Chondrocyte (in vitro differentiated cells): ENCODE measurements around the gene PRDM5. TPM values are rescaled to one million over a fixed set of nuclear protein-coding genes. Genes with fewer than 3 reads are reported as not detected.

Experiments used
- DNase-seq: peaks from one replicate; pipeline ENCODE4 v3.0.0; 2021; ENCODE audit warnings: mixed read lengths, low spot score
- H3K27ac Mint-ChIP-seq: one replicate; pipeline ENCODE4 v1.8.0; 2021; ENCODE audit warnings: mild to moderate bottlenecking, moderate library complexity, mixed read lengths; ENCODE audit not compliant: unreplicated experiment
- H3K27me3 Mint-ChIP-seq: 2 replicates; pipeline ENCODE4 v1.8.0; 2021; ENCODE audit warnings: low read depth, mixed read lengths
- H3K36me3 Mint-ChIP-seq: 2 replicates; pipeline ENCODE4 v1.8.0; 2021; ENCODE audit warnings: low read depth, mixed read lengths
- H3K4me1 Mint-ChIP-seq: 2 replicates; pipeline ENCODE4 v1.8.0; 2021; ENCODE audit warnings: low read depth, mild to moderate bottlenecking, mixed read lengths
- H3K4me3 Mint-ChIP-seq: one replicate; pipeline ENCODE4 v1.8.0; 2021; ENCODE audit warnings: mild to moderate bottlenecking, moderate library complexity, mixed read lengths; ENCODE audit not compliant: unreplicated experiment
- H3K9me3 Mint-ChIP-seq: 2 replicates; pipeline ENCODE4 v1.8.0; 2021; ENCODE audit warnings: low read depth, mixed read lengths
- total RNA-seq: library from RNA; stranded (reverse); gene quantifications from 3 replicates; pipeline ENCODE4 v1.2.1, GENCODE V29; 2021
- TF ChIP-seq, protein P1 (sequence below): fragments of 200-600 bp; sonication (generic); IDR thresholded peaks from 2 replicates; pipeline ENCODE4 v1.5.0; 2021; ENCODE audit warnings: antibody characterized with exemption, mild to moderate bottlenecking, moderate library complexity

The PRDM5 gene
- total RNA-seq, 1 donor from 2014 or later = 9.3 TPM

DNA sequence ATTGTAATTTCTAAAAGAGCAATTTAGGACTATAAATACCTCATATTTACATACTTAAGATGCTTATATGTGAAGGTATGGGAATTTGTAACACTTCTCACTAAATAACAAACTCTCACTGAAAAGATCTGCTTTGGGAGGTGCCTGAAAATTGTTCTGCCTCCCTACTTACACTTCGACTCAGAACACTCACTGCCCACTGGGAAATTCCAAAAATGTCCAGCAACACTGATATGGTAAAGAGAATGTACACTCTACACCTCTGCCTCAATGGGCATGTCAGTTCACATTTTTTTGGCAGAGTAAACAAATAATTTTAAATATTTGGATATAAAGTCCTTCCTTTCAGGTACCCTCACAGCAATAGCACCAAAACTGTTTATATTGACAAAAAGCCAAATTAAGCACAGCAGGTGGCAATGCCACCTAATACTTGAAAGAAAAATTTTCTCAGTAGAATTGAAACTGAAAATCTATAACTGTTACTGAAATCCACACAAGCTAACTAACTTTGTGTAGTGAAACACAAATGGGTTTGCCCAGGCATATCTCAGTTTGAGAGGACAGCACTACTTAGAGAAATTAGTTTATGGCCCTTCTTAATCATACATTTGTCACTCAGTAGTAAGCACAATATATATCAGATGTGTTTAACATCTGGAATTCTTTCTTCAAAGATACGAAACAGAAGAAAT lies 67.1 kb downstream of the PRDM5 start:
- Mint-ChIP-seq H3K27ac (no peak overlapping the region), H3K27me3 (no peaks in the 10 kb centered on the region), H3K4me1 (peaks cover 36% of the 10 kb centered on the region), H3K36me3 (peaks cover 3% of the 10 kb centered on the region), H3K4me3 (no peak overlapping the region), H3K9me3 (peaks cover 4% of the 10 kb centered on the region)
- DNase-seq = no peak
- TF ChIP-seq, protein P1, sequence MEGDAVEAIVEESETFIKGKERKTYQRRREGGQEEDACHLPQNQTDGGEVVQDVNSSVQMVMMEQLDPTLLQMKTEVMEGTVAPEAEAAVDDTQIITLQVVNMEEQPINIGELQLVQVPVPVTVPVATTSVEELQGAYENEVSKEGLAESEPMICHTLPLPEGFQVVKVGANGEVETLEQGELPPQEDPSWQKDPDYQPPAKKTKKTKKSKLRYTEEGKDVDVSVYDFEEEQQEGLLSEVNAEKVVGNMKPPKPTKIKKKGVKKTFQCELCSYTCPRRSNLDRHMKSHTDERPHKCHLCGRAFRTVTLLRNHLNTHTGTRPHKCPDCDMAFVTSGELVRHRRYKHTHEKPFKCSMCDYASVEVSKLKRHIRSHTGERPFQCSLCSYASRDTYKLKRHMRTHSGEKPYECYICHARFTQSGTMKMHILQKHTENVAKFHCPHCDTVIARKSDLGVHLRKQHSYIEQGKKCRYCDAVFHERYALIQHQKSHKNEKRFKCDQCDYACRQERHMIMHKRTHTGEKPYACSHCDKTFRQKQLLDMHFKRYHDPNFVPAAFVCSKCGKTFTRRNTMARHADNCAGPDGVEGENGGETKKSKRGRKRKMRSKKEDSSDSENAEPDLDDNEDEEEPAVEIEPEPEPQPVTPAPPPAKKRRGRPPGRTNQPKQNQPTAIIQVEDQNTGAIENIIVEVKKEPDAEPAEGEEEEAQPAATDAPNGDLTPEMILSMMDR = no peak

DNA sequence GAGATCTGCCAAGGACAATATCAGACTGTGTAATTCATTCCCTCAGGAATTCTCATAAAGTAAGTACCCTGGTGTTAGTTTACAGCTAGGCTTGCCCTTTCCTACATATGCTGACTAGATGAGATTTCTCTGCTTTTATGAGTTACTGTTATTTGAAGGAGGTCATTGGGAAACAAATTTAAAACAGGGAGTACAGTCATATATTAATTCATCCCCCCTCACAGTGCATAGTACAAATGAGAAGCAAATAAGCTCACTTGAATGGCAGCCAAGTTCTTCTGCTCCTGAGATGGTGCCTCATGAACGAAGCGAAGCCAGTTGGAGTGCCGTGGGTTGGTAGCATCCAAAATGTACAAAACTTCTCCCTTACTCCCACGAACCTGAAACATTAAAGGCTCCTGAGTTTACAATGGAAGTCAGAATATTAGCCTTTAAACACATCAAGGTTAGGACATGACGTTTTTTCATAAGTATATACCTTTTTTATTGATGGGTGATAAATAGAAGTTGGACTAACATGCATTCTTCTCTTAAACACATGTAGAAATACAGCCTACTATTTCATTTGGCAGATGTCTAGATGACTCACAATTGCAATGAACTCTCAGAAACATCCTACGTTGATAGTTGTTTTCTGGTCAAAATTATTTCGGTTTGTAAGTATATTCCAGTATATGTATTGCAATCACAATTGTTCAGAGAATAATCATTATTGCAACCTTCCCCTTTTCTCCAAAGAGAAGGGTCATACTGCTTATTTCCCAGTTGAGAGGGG lies 69.2 kb downstream of the PRDM5 start:
- TF ChIP-seq, protein P1 = no peak
- Mint-ChIP-seq H3K9me3 (peaks cover 4% of the 10 kb centered on the region), H3K4me3 (no peak overlapping the region), H3K4me1 (peaks cover 53% of the 10 kb centered on the region), H3K27ac (no peak overlapping the region), H3K36me3 (peaks cover 3% of the 10 kb centered on the region), H3K27me3 (no peaks in the 10 kb centered on the region)
- no peak for DNase-seq

DNA sequence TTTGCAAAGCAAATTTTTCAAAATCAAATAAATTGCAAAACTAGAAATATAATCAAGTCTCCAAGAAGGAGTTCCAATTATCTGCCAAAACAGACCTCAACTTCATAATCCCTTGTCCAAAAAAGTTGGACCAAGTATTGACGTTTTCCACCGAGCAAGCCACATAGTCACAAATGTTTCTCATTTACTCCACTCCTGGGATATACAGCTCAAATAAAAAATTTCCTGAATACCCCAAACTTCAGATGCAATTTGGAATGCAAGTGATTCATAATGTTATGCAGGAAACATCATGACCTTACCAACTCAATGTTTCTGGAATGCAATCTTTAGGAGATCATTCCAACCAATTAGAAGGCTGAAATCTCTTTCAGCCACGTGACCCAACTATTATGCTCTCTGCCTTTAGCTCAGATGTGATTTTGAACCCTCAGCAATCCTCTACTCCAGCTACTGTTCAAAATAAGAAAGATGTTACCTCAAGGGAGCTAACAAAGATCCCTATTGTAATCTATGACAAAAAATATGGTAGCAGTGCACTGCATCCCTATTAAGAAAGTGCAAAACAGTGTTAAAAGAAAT lies 72.4 kb downstream of the PRDM5 start:
- peaks cover 4% of the 10 kb centered on the region for H3K9me3 Mint-ChIP-seq
- no peaks in the 10 kb centered on the region for H3K27me3 Mint-ChIP-seq
- H3K4me1 Mint-ChIP-seq = peaks cover 29% of the 10 kb centered on the region
- TF ChIP-seq, protein P1 = no peak
- no peak for DNase-seq
- H3K36me3 Mint-ChIP-seq = peaks cover 7% of the 10 kb centered on the region
- no peak overlapping the region for H3K4me3 Mint-ChIP-seq
- H3K27ac Mint-ChIP-seq = peak overlapping the region; percentile 34

DNA sequence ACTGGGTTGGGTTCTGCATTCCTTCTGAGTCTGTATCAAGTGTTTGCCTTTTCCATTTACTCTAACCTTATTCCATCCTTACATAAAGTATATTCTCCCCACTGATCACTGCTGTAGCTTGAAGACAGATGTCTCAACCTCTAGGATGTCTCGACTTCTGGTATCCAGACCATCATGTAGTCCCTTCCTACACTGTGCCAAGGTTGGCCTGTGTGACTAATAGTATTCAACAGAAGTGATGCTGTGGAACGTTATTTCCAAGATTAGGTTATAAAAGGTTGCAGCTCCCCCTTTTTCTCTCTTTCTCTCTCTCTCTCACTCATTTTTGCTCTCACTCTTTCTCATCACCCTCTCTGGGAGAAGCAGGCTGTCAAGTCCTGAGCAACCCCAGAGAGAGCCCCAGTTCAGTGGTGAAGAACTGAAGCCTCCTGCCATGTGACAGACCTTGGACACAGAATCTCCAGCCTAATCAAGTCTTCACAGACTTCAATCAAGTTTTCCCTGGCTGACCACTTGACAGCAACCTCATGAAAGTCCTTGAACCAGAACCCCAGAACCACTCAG lies 75.4 kb downstream of the PRDM5 start:
- TF ChIP-seq, protein P1 = no peak
- Mint-ChIP-seq H3K4me1 (peaks cover 25% of the 10 kb centered on the region), H3K36me3 (peaks cover 4% of the 10 kb centered on the region), H3K4me3 (no peak overlapping the region), H3K27me3 (no peaks in the 10 kb centered on the region), H3K9me3 (peaks cover 4% of the 10 kb centered on the region), H3K27ac (no peak overlapping the region)
- DNase-seq = no peak

DNA sequence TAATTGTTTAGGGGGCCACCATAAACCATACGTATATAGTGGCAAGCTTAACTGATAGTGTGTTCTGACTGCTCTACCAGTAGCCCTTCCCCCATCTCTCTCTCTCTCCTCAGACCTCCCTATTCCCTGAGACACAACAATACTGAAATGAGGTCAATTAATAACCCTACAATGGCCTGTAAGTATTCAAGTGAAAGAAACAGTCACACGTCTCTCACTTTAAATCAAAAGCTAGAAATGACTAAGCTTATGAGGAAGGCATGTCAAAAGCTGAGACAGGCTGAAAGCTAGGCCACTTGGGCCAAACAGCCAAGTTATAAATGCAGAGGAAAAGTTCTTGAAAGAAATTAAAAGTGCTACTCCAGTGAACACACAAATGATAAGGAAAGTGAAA lies 78.0 kb downstream of the PRDM5 start:
- H3K4me1 Mint-ChIP-seq = peaks cover 26% of the 10 kb centered on the region
- no peaks in the 10 kb centered on the region for H3K27me3 Mint-ChIP-seq
- TF ChIP-seq, protein P1 = no peak
- H3K36me3 Mint-ChIP-seq = peaks cover 4% of the 10 kb centered on the region
- H3K4me3 Mint-ChIP-seq = no peak overlapping the region
- no peak overlapping the region for H3K27ac Mint-ChIP-seq
- no peak for DNase-seq
- no peaks in the 10 kb centered on the region for H3K9me3 Mint-ChIP-seq
